ELR (cell line): ENCODE measurements around the gene SMIM1.

Experiments used
- DNase-seq: peaks from one replicate; pipeline ENCODE4 v3.0.0-alpha.2; 2015; ENCODE audit warnings: low read depth

SMIM1 gene

GRCh38 chr1:3772715-3773571, at the start of gene SMIM1:
SMIM1 (plus strand) TSS chr1:3772749; CDS start chr1:3775374, 2,625 bp downstream.
- DNase-seq, result no peak

GRCh38 chr1:3722846-3723245, 49.7 kb upstream of the SMIM1 start:
- no peak for DNase-seq

GRCh38 chr1:3724416-3725030, 48.0 kb upstream of the SMIM1 start:
- DNase-seq, result peak; percentile 60

GRCh38 chr1:3725366-3725765, 47.2 kb upstream of the SMIM1 start:
- no peak for DNase-seq

GRCh38 chr1:3727042-3727824, 45.3 kb upstream of the SMIM1 start:
- peak; percentile 27 for DNase-seq

GRCh38 chr1:3727825-3728776, 44.4 kb upstream of the SMIM1 start:
- no peak for DNase-seq

- DNase-seq, result no peak
Observed at GRCh38 chr1:3729594-3730542, 42.7 kb upstream of the SMIM1 start.

- no peak for DNase-seq
Observed at GRCh38 chr1:3730543-3731247, 41.9 kb upstream of the SMIM1 start.

GRCh38 chr1:3731583-3732433, 40.7 kb upstream of the SMIM1 start:
- DNase-seq, result no peak

- no peak for DNase-seq
Observed at GRCh38 chr1:3732434-3733093, 40.0 kb upstream of the SMIM1 start.

- DNase-seq, result no peak
Observed at GRCh38 chr1:3733094-3733882, 39.3 kb upstream of the SMIM1 start.

- no peak for DNase-seq
Observed at GRCh38 chr1:3733883-3734589, 38.5 kb upstream of the SMIM1 start.

- DNase-seq, result no peak
Observed at GRCh38 chr1:3734602-3735001, 37.9 kb upstream of the SMIM1 start.

GRCh38 chr1:3735027-3735681, 37.4 kb upstream of the SMIM1 start:
- DNase-seq, result no peak

GRCh38 chr1:3735688-3736087, 36.9 kb upstream of the SMIM1 start:
- no peak for DNase-seq

GRCh38 chr1:3736131-3736561, 36.4 kb upstream of the SMIM1 start:
- DNase-seq, result no peak
